ENCODE measurements around the gene INPP5D. TPM values are rescaled to one million over a fixed set of nuclear protein-coding genes. Genes with fewer than 3 reads are reported as not detected.

INPP5D gene
- total RNA-seq, 1 donor from 2014 or later, result 8.9 TPM

DNA sequence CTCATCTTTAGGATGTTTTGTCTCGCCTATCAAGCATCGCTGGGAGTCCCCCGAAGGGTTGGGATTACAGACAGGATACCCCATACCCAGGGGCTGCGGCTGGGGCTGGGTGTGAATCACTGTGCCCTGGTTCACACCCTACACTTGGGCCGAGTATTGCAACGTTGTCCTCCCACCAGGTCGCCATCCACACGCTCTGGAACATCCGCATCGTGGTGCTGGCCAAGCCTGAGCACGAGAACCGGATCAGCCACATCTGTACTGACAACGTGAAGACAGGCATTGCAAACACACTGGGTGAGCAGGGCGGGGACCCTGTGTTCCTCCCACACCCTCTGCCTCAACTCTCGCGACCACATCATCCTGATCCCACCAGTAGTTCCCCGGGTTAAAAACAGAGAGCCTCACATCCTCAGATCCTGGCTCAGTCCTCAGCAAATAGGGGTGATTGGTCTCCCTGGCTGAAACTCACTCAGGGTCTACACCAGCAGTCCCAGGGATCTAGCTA lies 104.0 kb downstream of the INPP5D start:
- TF ChIP-seq, protein P1, sequence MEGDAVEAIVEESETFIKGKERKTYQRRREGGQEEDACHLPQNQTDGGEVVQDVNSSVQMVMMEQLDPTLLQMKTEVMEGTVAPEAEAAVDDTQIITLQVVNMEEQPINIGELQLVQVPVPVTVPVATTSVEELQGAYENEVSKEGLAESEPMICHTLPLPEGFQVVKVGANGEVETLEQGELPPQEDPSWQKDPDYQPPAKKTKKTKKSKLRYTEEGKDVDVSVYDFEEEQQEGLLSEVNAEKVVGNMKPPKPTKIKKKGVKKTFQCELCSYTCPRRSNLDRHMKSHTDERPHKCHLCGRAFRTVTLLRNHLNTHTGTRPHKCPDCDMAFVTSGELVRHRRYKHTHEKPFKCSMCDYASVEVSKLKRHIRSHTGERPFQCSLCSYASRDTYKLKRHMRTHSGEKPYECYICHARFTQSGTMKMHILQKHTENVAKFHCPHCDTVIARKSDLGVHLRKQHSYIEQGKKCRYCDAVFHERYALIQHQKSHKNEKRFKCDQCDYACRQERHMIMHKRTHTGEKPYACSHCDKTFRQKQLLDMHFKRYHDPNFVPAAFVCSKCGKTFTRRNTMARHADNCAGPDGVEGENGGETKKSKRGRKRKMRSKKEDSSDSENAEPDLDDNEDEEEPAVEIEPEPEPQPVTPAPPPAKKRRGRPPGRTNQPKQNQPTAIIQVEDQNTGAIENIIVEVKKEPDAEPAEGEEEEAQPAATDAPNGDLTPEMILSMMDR (IDR thresholded peaks at IDR 0.05; ENCODE audit: unreplicated experiment), result no peak
- Mint-ChIP-seq H3K9me3 (no peaks in the 10 kb centered on the region), H3K27me3 (ENCODE audit: low read depth) (no peaks in the 10 kb centered on the region), H3K4me1 (peaks cover 2% of the 10 kb centered on the region), H3K27ac (no peak overlapping the region), H3K36me3 (no peaks in the 10 kb centered on the region), H3K4me3 (no peak overlapping the region)
- DNase-seq (ENCODE audit: low spot score in 2 of 2, unreplicated experiment in 2 of 2), result no peak

DNA sequence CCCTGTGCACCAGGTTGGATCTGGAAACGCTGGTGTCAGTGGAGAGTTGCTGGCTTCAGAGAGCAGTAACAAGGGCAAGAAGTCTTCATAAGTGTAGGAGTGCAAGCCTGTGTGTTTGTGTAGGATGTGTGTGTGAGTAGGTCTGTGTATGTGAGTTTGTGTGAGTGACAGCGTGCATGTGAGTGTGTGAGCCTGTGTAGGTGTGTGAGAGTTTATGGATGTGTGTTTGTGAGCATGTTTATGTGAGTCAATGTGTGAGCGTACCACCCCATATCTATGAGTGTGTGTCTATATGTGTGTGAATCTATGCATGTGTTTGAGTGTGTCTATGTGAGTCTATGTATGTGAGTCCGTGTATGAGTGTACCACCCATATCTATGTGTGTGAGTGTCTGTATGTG lies 104.8 kb downstream of the INPP5D start:
- Mint-ChIP-seq H3K4me3 (no peak overlapping the region), H3K27ac (no peak overlapping the region), H3K27me3 (ENCODE audit: low read depth) (no peaks in the 10 kb centered on the region), H3K9me3 (no peaks in the 10 kb centered on the region), H3K36me3 (no peaks in the 10 kb centered on the region), H3K4me1 (peaks cover 2% of the 10 kb centered on the region)
- no peak for DNase-seq (ENCODE audit: low spot score in 2 of 2, unreplicated experiment in 2 of 2)
- TF ChIP-seq, protein P1 (IDR thresholded peaks at IDR 0.05; ENCODE audit: unreplicated experiment), result no peak

DNA sequence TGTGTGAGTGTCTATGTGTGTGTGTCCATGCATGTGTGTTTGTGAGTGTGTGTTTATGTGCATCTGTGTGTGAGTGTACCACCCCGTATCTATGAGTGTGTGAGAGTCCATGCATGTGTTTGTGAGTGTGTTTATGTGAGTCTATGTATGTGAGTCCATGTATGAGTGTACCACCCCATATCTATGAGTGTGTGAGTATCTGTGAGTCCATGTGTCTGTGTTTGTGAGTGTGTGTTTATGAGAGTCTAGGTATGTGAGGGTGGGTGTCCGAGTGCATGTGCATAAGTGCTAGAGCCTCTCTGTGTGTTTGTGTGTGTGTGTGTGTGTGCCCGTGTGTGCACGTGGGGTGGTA lies 105.4 kb downstream of the INPP5D start:
- H3K27me3 Mint-ChIP-seq (ENCODE audit: low read depth), result no peaks in the 10 kb centered on the region
- no peak for DNase-seq (ENCODE audit: low spot score in 2 of 2, unreplicated experiment in 2 of 2)
- no peak overlapping the region for H3K27ac Mint-ChIP-seq
- H3K9me3 Mint-ChIP-seq, result no peaks in the 10 kb centered on the region
- H3K36me3 Mint-ChIP-seq, result no peaks in the 10 kb centered on the region
- H3K4me3 Mint-ChIP-seq, result no peak overlapping the region
- TF ChIP-seq, protein P1 (IDR thresholded peaks at IDR 0.05; ENCODE audit: unreplicated experiment), result no peak
- peaks cover 2% of the 10 kb centered on the region for H3K4me1 Mint-ChIP-seq

DNA sequence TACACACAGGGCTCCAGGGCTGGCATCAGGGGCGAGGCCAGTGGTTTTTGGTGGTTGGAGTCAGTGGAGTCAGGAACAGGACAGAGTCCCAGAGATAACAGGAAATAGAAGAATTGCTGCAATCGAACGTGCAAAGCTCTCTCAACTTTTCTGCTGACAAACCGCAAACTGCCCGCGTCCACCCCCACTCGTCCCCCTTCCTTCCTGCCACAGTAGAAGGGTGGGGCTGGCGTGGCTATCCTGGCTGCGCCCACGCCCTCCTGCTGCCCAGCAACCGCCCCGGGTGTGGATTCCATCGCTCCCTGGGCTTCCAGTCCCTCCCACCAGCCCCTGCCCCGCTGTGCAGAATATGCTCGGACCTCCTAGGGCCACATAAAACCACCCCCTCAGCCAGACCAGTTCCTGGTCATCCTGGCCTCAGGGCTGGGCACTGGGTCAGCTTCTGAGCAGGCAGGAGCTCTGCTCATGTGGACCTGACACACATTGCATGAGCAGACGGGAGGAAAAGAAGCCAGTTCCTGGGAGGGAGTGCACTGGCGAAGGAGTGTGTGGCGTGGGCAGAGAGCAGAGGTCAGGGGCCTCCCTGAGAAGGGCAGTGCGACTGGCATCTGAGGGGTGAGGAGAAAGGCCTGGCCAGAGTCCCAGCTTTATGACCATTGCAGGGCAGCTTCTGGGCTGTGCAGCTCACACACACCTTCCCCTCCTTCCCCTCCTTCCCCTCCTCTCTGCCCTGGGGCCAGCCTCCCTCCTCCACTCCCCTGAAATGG lies 105.9 kb downstream of the INPP5D start:
- TF ChIP-seq, protein P1 (IDR thresholded peaks at IDR 0.05; ENCODE audit: unreplicated experiment), result no peak
- no peaks in the 10 kb centered on the region for H3K9me3 Mint-ChIP-seq
- no peak overlapping the region for H3K27ac Mint-ChIP-seq
- H3K4me3 Mint-ChIP-seq, result no peak overlapping the region
- no peaks in the 10 kb centered on the region for H3K27me3 Mint-ChIP-seq (ENCODE audit: low read depth)
- no peaks in the 10 kb centered on the region for H3K36me3 Mint-ChIP-seq
- no peak for DNase-seq (ENCODE audit: low spot score in 2 of 2, unreplicated experiment in 2 of 2)
- H3K4me1 Mint-ChIP-seq, result peaks cover 2% of the 10 kb centered on the region

DNA sequence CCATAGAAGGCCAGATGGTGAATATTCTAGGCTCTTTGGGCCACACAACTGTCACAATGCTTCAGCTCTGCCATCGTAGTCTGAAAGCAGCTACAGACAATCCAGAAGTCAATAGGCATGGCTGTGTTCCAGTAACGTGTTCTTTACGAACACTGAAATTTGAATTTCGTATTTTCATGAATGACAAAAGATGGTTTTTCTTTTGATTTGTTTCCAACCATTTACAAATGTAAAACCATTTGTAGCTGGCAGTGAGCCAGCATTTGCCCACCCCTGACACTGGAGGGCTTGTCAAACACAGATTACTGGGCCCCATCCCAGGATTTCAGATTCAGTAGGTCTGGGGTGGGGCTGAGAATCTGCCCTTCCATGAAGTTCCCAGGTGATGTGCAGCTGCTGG lies 108.3 kb downstream of the INPP5D start:
- Mint-ChIP-seq H3K9me3 (no peaks in the 10 kb centered on the region), H3K36me3 (no peaks in the 10 kb centered on the region), H3K4me1 (peaks cover 2% of the 10 kb centered on the region), H3K27me3 (ENCODE audit: low read depth) (no peaks in the 10 kb centered on the region), H3K27ac (no peak overlapping the region), H3K4me3 (no peak overlapping the region)
- TF ChIP-seq, protein P1 (IDR thresholded peaks at IDR 0.05; ENCODE audit: unreplicated experiment), result no peak
- DNase-seq (ENCODE audit: low spot score in 2 of 2, unreplicated experiment in 2 of 2), result no peak
